Measurements from ENCODE around the gene EPO. TPM values are rescaled to one million over a fixed set of nuclear protein-coding genes. Genes with fewer than 3 reads are reported as not detected.

The EPO gene
- total RNA-seq, 2 donors from 2014 or later = 0.33 TPM; not detected in 1

DNA sequence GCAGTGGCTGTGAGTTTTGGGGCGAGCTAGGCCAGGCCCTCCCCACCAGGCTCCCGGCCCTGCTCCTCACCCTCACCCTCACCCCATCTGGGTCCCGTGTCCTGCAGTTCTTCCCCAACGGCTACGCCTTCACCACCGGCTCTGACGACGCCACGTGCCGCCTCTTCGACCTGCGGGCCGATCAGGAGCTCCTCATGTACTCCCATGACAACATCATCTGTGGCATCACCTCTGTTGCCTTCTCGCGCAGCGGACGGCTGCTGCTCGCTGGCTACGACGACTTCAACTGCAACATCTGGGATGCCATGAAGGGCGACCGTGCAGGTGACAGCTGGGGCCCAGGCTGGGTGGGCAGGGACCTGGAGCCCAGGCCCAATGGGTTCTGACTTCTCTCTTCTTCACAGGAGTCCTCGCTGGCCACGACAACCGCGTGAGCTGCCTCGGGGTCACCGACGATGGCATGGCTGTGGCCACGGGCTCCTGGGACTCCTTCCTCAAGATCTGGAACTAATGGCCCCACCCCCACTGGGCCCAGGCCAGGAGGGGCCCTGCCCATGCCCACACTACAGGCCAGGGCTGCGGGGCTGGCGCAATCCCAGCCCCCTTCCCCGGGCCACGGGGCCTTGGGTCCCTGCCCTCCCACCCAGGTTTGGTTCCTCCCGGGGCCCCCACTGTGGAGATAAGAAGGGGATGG, 41.8 kb upstream of the EPO start:
- Histone ChIP-seq H3K27ac (ENCODE audit: low read depth, low read length) (no peak overlapping the region), H3K9me3 (ENCODE audit: control insufficient read depth, low read length) (no peaks in the 10 kb centered on the region), H3K4me1 (ENCODE audit: control insufficient read depth, insufficient read depth, low read length) (no peaks in the 10 kb centered on the region), H3K4me3 (ENCODE audit: low read length) (no peak overlapping the region), H3K27me3 (ENCODE audit: control insufficient read depth, insufficient read depth, low read length, poor library complexity, severe bottlenecking) (no peaks in the 10 kb centered on the region), H3K36me3 (ENCODE audit: control insufficient read depth, insufficient read depth, low read length) (peaks cover 50% of the 10 kb centered on the region), H3K9ac (ENCODE audit: extremely low read depth, low read length, poor library complexity, severe bottlenecking) (no peak overlapping the region)
- peaks cover 5% of the 10 kb centered on the region for H3K4me1 Mint-ChIP-seq
- TF ChIP-seq, protein P1, sequence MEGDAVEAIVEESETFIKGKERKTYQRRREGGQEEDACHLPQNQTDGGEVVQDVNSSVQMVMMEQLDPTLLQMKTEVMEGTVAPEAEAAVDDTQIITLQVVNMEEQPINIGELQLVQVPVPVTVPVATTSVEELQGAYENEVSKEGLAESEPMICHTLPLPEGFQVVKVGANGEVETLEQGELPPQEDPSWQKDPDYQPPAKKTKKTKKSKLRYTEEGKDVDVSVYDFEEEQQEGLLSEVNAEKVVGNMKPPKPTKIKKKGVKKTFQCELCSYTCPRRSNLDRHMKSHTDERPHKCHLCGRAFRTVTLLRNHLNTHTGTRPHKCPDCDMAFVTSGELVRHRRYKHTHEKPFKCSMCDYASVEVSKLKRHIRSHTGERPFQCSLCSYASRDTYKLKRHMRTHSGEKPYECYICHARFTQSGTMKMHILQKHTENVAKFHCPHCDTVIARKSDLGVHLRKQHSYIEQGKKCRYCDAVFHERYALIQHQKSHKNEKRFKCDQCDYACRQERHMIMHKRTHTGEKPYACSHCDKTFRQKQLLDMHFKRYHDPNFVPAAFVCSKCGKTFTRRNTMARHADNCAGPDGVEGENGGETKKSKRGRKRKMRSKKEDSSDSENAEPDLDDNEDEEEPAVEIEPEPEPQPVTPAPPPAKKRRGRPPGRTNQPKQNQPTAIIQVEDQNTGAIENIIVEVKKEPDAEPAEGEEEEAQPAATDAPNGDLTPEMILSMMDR (conservative IDR thresholded peaks at IDR 0.05) = no peak
- H3K36me3 Mint-ChIP-seq (ENCODE audit: low read depth) = peaks cover 30% of the 10 kb centered on the region
- WGBS, 2 experiments (ENCODE audit: insufficient coverage in 1 of 2, insufficient read length in 1 of 2) = 93 to 95% methylated on average over 29 to 35 of the region's 35 CpGs
- H3K27me3 Mint-ChIP-seq (ENCODE audit: insufficient read depth) = no peaks in the 10 kb centered on the region
- peak overlapping the region; percentile 30 for H3K27ac Mint-ChIP-seq
- H3K4me3 Mint-ChIP-seq = no peak overlapping the region
- H3K9me3 Mint-ChIP-seq = no peaks in the 10 kb centered on the region
- no peak for DNase-seq

GRCh38 chr7:100679129-100679926, 40.9 kb upstream of the EPO start:
- no peaks in the 10 kb centered on the region for H3K9me3 Mint-ChIP-seq
- H3K9me3 ChIP-seq (ENCODE audit: control insufficient read depth, low read length) = no peaks in the 10 kb centered on the region
- no peak overlapping the region for H3K4me3 ChIP-seq (ENCODE audit: low read length)
- peak overlapping the region; percentile 81 for H3K27ac Mint-ChIP-seq
- H3K4me1 Mint-ChIP-seq = peaks cover 5% of the 10 kb centered on the region
- peak overlapping the region; percentile 57 for H3K27ac ChIP-seq (ENCODE audit: low read depth, low read length)
- H3K36me3 Mint-ChIP-seq (ENCODE audit: low read depth) = peaks cover 30% of the 10 kb centered on the region
- H3K9ac ChIP-seq (ENCODE audit: extremely low read depth, low read length, poor library complexity, severe bottlenecking) = no peak overlapping the region
- H3K4me3 Mint-ChIP-seq = no peak overlapping the region
- no peaks in the 10 kb centered on the region for H3K4me1 ChIP-seq (ENCODE audit: control insufficient read depth, insufficient read depth, low read length)
- 77 to 92% methylated on average over 3 to 13 of the region's 13 CpGs for WGBS, 2 experiments (ENCODE audit: insufficient coverage in 1 of 2, insufficient read length in 1 of 2)
- TF ChIP-seq, protein P1 (conservative IDR thresholded peaks at IDR 0.05) = no peak
- H3K36me3 ChIP-seq (ENCODE audit: control insufficient read depth, insufficient read depth, low read length) = peaks cover 50% of the 10 kb centered on the region
- DNase-seq = no peak
- H3K27me3 ChIP-seq (ENCODE audit: control insufficient read depth, insufficient read depth, low read length, poor library complexity, severe bottlenecking) = no peaks in the 10 kb centered on the region
- H3K27me3 Mint-ChIP-seq (ENCODE audit: insufficient read depth) = no peaks in the 10 kb centered on the region

DNA sequence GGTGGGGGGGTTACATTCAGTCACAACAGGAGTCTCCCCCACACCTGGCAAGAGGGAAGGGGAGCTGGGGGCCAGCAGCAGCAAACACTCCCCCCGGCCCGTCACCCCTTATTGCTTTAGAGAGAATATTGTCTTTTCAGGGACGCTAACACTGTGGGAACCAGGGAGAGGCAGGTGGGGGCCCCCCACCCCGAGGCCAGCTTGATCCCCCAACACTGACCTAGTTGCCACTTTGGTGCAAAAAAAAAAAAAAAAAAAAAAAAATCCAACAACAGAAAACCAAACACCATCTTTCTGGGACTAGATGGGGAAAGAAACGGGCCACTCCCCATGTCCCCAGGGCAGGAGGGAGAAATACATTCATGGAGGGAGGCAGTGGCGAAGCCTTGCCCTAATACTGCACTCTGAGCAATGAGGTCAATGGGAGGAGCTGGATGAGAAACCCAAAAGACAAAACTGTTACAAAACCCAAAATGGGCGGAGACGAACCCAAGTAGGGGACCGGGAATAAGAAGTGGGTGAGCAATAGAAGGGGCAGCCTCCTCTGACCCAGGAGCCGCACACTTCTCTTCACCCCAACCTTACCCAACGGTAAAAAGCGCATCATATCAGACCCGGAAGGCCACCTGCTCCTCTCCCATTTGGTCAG, 40.2 kb upstream of the EPO start:
- peaks cover 31% of the 10 kb centered on the region for H3K36me3 Mint-ChIP-seq (ENCODE audit: low read depth)

More for the DNA sequence above, 40.2 kb upstream of the EPO start:
- no peaks in the 10 kb centered on the region for H3K27me3 Mint-ChIP-seq (ENCODE audit: insufficient read depth)
- TF ChIP-seq, protein P1 (conservative IDR thresholded peaks at IDR 0.05) = no peak
- H3K4me1 ChIP-seq (ENCODE audit: control insufficient read depth, insufficient read depth, low read length) = no peaks in the 10 kb centered on the region
- H3K9ac ChIP-seq (ENCODE audit: extremely low read depth, low read length, poor library complexity, severe bottlenecking) = no peak overlapping the region
- peaks cover 5% of the 10 kb centered on the region for H3K4me1 Mint-ChIP-seq
- DNase-seq = no peak
- H3K4me3 ChIP-seq (ENCODE audit: low read length) = no peak overlapping the region
- H3K36me3 ChIP-seq (ENCODE audit: control insufficient read depth, insufficient read depth, low read length) = peaks cover 52% of the 10 kb centered on the region
- H3K27me3 ChIP-seq (ENCODE audit: control insufficient read depth, insufficient read depth, low read length, poor library complexity, severe bottlenecking) = no peaks in the 10 kb centered on the region
- no peak overlapping the region for H3K4me3 Mint-ChIP-seq
- H3K9me3 ChIP-seq (ENCODE audit: control insufficient read depth, low read length) = no peaks in the 10 kb centered on the region
- no peaks in the 10 kb centered on the region for H3K9me3 Mint-ChIP-seq
- WGBS, 2 experiments (ENCODE audit: insufficient coverage in 1 of 2, insufficient read length in 1 of 2) = 96% methylated on average over 13 of the region's 13 CpGs; no CpG with 5 or more reads in 1 of the 2 experiments
- no peak overlapping the region for H3K27ac ChIP-seq (ENCODE audit: low read depth, low read length)
- no peak overlapping the region for H3K27ac Mint-ChIP-seq

All from endodermal cell (in vitro differentiated cells).